GM23338 (cell line): Measurements from ENCODE around the gene KCNMA1. TPM values are rescaled to one million over a fixed set of nuclear protein-coding genes. Genes with fewer than 3 reads are reported as not detected.

Experiments used
- ATAC-seq: fragments of 200-7000 bp; cut with Tn5 transposase; 3 replicates; pipeline ENCODE4 v1.9.1; 2020
- DNase-seq: peaks from one replicate; pipeline ENCODE4 v3.0.0-alpha.2; 2015; ENCODE audit warnings: low spot score
- H2AFZ ChIP-seq: fragments of 200-600 bp; sonication (generic); 2 replicates; pipeline ENCODE4 v1.8.0; 2016; ENCODE audit warnings: antibody characterized with exemption, mild to moderate bottlenecking, moderate library complexity
- H3F3A ChIP-seq: fragments of 200-600 bp; sonication (generic); replicated peaks from 2 replicates; pipeline ENCODE4 v1.8.0; 2017; ENCODE audit warnings: antibody characterized with exemption, mixed run types, low read depth
- H3K27ac ChIP-seq: fragments of 200-600 bp; sonication (generic); 2 replicates; pipeline ENCODE4 v1.6.1; 2016; ENCODE audit warnings: low read depth
- H3K27me3 ChIP-seq: fragments of 200-600 bp; sonication (generic); 2 replicates; pipeline ENCODE4 v1.8.0; 2016; ENCODE audit warnings: mild to moderate bottlenecking, mixed run types, moderate library complexity; ENCODE audit not compliant: insufficient read depth
- H3K36me3 ChIP-seq: fragments of 200-600 bp; sonication (generic); 2 replicates; pipeline ENCODE4 v1.8.0; 2016; ENCODE audit warnings: mild to moderate bottlenecking; ENCODE audit not compliant: insufficient read depth
- H3K4me1 ChIP-seq: fragments of 200-600 bp; sonication (generic); 2 replicates; pipeline ENCODE4 v1.8.0; 2016; ENCODE audit warnings: mild to moderate bottlenecking, moderate library complexity; ENCODE audit not compliant: insufficient read depth
- H3K4me2 ChIP-seq: fragments of 200-600 bp; sonication (generic); 2 replicates; pipeline ENCODE4 v1.7.1; 2017; ENCODE audit warnings: mixed run types
- H3K4me3 ChIP-seq: fragments of 200-600 bp; sonication (generic); 2 replicates; pipeline ENCODE4 v1.6.1; 2016; ENCODE audit warnings: mixed run types
- H3K79me2 ChIP-seq: fragments of 200-600 bp; sonication (generic); replicated peaks from 2 replicates; pipeline ENCODE4 v1.8.0; 2017; ENCODE audit warnings: mild to moderate bottlenecking; ENCODE audit not compliant: insufficient read depth
- H3K9me2 ChIP-seq: fragments of 200-600 bp; sonication (generic); 2 replicates; pipeline ENCODE4 v1.8.0; 2017; ENCODE audit not compliant: insufficient read depth
- H4K20me1 ChIP-seq: fragments of 200-600 bp; sonication (generic); replicated peaks from 2 replicates; pipeline ENCODE4 v1.8.0; 2017; ENCODE audit warnings: mild to moderate bottlenecking; ENCODE audit not compliant: insufficient read depth
- H3K27ac Mint-ChIP-seq: 2 replicates; pipeline ENCODE4 v1.8.0; 2020; ENCODE audit warnings: inconsistent platforms, mild to moderate bottlenecking, moderate library complexity, mixed read lengths
- H3K27me3 Mint-ChIP-seq: 3 replicates; pipeline ENCODE4 v1.8.0; 2022; ENCODE audit warnings: low read depth, mild to moderate bottlenecking, moderate library complexity, mixed read lengths, inconsistent platforms; ENCODE audit not compliant: insufficient read depth, poor library complexity
- H3K36me3 Mint-ChIP-seq: 3 replicates; pipeline ENCODE4 v1.8.0; 2021; ENCODE audit warnings: low read depth, mild to moderate bottlenecking, inconsistent platforms, moderate library complexity, mixed read lengths
- H3K4me1 Mint-ChIP-seq: 3 replicates; pipeline ENCODE4 v1.8.0; 2020; ENCODE audit warnings: mild to moderate bottlenecking, inconsistent platforms, mixed read lengths
- H3K4me3 Mint-ChIP-seq: 3 replicates; pipeline ENCODE4 v1.8.0; 2021; ENCODE audit warnings: moderate library complexity, mild to moderate bottlenecking, inconsistent platforms, mixed read lengths
- H3K9me3 Mint-ChIP-seq: 3 replicates; pipeline ENCODE4 v1.8.0; 2020; ENCODE audit warnings: moderate library complexity, mild to moderate bottlenecking, inconsistent platforms, mixed read lengths
- CREB1 ChIP-seq: fragments of 250-450 bp; sonication (Bioruptor Pico); IDR thresholded peaks from 2 replicates; pipeline ENCODE4 v1.5.0; 2020; ENCODE audit warnings: low read depth, mild to moderate bottlenecking, moderate library complexity
- CTCF ChIP-seq, 2 experiments: fragments of 200-600 bp in 1 of 2; sonication (generic) in 1 of 2; conservative IDR thresholded peaks; 2 replicates each; pipeline versions ENCODE4 v1.5.1 to v1.6.1; 2016 to 2017; ENCODE audit warnings: antibody characterized with exemption in 2 of 2, low read depth in 2 of 2, mild to moderate bottlenecking in 2 of 2, moderate library complexity in 1 of 2
- ETS1 ChIP-seq: IDR thresholded peaks from 2 replicates; pipeline ENCODE4 v1.6.1; 2016; ENCODE audit warnings: antibody characterized with exemption
- EZH2 ChIP-seq: fragments of 200-600 bp; sonication (generic); IDR thresholded peaks from one replicate; pipeline ENCODE4 v1.8.0; 2017; ENCODE audit warnings: antibody characterized with exemption, mild to moderate bottlenecking, low read depth; ENCODE audit not compliant: unreplicated experiment
- EZH2phosphoT487 ChIP-seq: fragments of 200-600 bp; sonication (generic); IDR thresholded peaks from one replicate; pipeline ENCODE4 v1.8.1; 2018; ENCODE audit warnings: antibody characterized with exemption; ENCODE audit not compliant: unreplicated experiment
- JUNB ChIP-seq: IDR thresholded peaks from one replicate; pipeline ENCODE4 v1.6.1; 2016; ENCODE audit warnings: antibody characterized with exemption; ENCODE audit not compliant: unreplicated experiment
- NANOG ChIP-seq: IDR thresholded peaks from 2 replicates; pipeline ENCODE4 v1.6.1; 2016; ENCODE audit warnings: antibody characterized with exemption, borderline replicate concordance
- POLR2AphosphoS5 ChIP-seq: IDR thresholded peaks from 2 replicates; pipeline ENCODE4 v1.6.1; 2016; ENCODE audit warnings: antibody characterized with exemption, low read depth
- REST ChIP-seq: IDR thresholded peaks from one replicate; pipeline ENCODE4 v1.6.1; 2018; ENCODE audit warnings: antibody characterized with exemption; ENCODE audit not compliant: unreplicated experiment
- STAT1 ChIP-seq: IDR thresholded peaks from one replicate; pipeline ENCODE4 v1.6.1; 2016; ENCODE audit warnings: antibody characterized with exemption; ENCODE audit not compliant: unreplicated experiment
- ZNF114 ChIP-seq: fragments of 250-450 bp; sonication (Bioruptor Pico); IDR thresholded peaks from 2 replicates; pipeline ENCODE4 v1.5.0; 2020; ENCODE audit warnings: mild to moderate bottlenecking, moderate library complexity
- ZNF331 ChIP-seq: fragments of 250-450 bp; sonication (Bioruptor Pico); IDR thresholded peaks from 2 replicates; pipeline ENCODE4 v1.5.0; 2020; ENCODE audit warnings: low read depth, mild to moderate bottlenecking, moderate library complexity
- ZNF462 ChIP-seq: fragments of 250-450 bp; sonication (Bioruptor Pico); IDR thresholded peaks from 2 replicates; pipeline ENCODE4 v1.5.0; 2020; ENCODE audit warnings: mild to moderate bottlenecking, moderate library complexity
- polyA plus RNA-seq: library from polyadenylated mRNA; unstranded; fragments of >200 nt; fragmentation: Nextera tagmentation; extraction: Ambion mirVana; gene quantifications from 2 replicates; pipeline ENCODE4 v1.2.1, GENCODE V29; 2016
- total RNA-seq: library from RNA; depleted of rRNA; stranded (reverse); fragments of >200 nt; shearing (Covaris generic); gene quantifications from 2 replicates; pipeline ENCODE4 v1.2.3, GENCODE V29; 2014

The KCNMA1 gene
- total and polyA plus RNA-seq, 2 experiments from 2014 or later = 8.2 to 9.0 TPM

GRCh38 chr10:77359950-77360520 is 277.6 kb downstream of the KCNMA1 start (continued):
- TF ChIP-seq ZNF462 (CRISPR knock-in tag) (no peak), REST (no peak), STAT1 (no peak), CREB1 (no peak), ZNF114 (CRISPR knock-in tag) (no peak)

DNA sequence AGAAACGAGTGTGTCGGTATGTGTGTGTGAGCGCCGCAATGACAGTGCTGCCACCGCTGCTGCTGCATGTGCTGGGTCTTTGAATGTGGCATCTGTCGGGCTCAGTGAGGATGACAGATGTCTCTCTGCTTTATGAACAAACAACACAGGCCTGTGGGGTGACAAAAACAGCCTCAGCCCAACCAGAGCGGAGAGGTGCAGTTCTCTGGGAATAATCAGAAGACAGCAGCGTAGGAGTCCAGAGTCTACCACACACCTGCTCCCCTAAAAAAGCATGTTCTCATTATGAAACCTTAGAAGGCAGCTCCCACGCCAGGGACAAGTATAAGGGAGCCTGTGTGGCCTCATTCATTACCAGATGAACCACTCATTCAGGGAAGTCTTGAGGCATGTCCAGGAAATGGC is 278.3 kb downstream of the KCNMA1 start:
- Histone ChIP-seq H3K4me1 (no peaks in the 10 kb centered on the region), H3K27ac (no peak overlapping the region), H3K9me2 (0 out of 2 replicates have a peak, but pooled peaks cover 6% of the 10 kb centered on the region), H3K79me2 (no peaks in the 10 kb centered on the region), H3K36me3 (no peaks in the 10 kb centered on the region), H3K27me3 (no peaks in the 10 kb centered on the region), H3K4me2 (no peak overlapping the region), H3K4me3 (no peak overlapping the region), H3F3A (no peaks in the 10 kb centered on the region), H4K20me1 (no peaks in the 10 kb centered on the region), H2AFZ (no peak overlapping the region)
- Mint-ChIP-seq H3K9me3 (no peaks in the 10 kb centered on the region), H3K36me3 (no peaks in the 10 kb centered on the region), H3K27me3 (peaks cover 8% of the 10 kb centered on the region), H3K4me3 (no peak overlapping the region), H3K4me1 (peaks cover 7% of the 10 kb centered on the region; the same call in 2 of the 3 replicates), H3K27ac (no peak overlapping the region)
- DNase-seq (no peak), ATAC-seq (no peak)
- TF ChIP-seq EZH2phosphoT487 (no peak), CREB1 (no peak), ZNF114 (CRISPR knock-in tag) (no peak), ZNF331 (no peak), CTCF (conservative IDR thresholded peaks at IDR 0.05; ENCODE audit: low read depth in 2 of 2) (no peak), EZH2 (no peak), ETS1 (no peak), POLR2AphosphoS5 (no peak), JUNB (no peak), NANOG (no peak)
